DMS153 (cell line): ENCODE results near the gene FLNC.

Experiments
- DNase-seq: peaks from one replicate; lab custom pipeline; 2025; lab: John Stamatoyannopoulos, UW

Gene FLNC

DNA sequence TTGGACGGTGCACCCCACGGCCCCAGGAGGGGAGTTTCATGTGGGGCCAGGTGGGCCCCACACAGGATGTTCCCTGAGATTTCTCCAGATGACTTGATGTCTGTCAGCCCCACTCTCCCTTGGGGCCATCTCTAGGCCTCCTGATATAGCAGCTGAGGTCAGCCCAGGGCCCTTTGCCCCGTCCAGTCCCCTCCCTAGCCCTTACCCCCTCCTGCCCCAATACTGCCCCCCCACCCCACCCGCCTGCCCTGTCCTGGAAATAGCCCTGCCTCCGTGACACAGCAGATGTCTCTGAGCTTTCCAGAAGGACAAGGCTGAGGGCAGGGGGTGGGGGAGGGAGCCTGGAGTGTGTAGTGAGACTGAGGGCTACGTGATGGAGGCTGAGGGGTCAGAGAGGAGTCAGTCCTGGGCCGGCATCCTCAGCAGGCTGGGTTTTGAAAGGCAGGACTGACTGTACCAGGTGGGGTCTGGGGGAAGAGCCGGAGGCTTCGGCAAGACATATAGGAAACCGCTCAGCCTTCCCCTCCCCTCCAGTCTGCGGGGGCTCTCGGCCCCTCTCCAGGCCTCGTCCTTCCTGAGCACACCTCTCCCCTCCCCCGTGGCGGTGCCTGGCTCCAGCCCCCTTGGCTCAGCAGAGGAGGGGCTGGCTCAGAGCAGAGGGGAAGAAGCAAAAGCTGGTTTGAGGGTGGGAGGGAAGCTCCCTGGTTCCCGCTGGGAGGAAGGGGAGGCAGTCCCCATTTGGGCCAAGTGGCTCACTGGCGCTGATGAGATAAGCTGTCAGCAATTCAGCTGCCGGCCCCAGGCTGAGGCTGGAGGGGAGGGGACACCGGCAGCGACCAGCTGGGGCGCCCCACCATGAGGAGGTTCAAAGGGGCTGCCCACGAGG lies 2.0 kb downstream of the FLNC start:
- DNase-seq = no peak

DNA sequence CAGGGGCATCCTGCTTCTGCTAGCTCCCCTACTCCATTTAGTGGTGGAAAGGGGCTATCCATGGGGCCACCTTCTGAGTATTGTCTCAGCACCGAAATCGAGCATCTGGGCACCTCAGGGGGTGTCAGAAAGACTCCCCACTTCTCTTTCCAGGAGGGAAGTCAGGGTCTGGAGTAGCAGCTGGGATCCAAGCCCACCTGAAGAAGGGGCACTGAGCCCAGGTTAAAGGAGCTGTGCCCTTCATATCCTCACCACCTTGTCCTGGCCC lies 2.6 kb downstream of the FLNC start:
- DNase-seq = no peak

DNA sequence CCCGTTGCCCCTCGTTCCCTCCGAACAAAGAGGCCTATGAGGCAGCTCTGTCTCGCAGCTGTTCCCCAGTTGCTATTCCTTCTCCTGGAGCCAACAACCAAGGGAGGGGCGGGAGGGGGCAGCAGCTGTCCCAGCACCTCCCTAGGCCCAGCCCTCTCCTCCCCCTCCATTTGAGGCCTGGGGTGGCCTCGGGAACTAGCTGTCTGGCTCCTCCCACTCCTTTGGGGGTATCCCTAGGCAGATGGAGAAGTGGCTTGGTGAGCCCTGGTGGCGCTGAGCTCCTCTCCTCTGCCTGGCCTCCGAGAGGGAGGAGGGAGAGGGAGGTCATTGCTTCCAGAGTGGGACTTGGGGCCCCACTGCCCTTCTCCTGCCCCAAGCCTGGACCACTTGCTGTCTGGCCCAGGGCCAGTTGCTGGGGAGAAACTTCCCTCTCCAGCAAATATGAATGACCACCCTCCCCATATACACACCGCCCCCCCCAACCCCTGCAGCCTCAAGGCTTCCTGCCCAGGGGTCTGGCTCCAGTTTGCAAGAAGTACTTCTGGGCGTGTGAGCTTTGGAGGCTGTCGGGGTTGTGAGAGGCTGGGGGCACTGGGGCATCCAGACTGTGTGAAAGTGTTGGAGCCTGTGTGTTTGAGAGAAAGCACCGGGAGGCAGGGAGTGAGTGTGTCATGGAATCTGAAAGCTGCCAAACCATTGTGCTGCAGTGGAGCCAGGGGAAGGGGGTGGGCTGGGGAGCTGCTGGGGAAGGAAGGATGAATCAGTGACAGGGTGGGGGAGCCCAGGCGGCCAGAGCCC lies 3.1 kb downstream of the FLNC start:
- DNase-seq = no peak

DNA sequence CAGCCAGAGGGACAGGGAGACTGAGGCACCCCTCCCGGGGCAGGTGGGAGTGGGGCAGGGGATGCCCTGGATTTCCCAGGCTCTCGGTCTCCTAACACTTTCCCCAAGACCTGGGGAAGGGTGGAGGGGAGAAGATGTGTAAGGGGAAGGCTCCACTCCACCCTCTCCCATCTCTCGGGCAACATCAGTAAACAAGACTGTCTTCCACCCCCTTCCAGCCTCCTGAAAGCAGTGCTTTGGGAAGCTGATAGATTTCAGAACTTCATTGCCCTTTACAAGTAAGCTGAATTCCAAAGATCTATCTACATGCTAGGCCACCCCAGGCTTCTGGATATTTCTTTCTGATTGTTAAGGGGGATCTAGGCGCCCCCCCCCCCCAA lies 3.7 kb downstream of the FLNC start:
- DNase-seq = no peak

DNA sequence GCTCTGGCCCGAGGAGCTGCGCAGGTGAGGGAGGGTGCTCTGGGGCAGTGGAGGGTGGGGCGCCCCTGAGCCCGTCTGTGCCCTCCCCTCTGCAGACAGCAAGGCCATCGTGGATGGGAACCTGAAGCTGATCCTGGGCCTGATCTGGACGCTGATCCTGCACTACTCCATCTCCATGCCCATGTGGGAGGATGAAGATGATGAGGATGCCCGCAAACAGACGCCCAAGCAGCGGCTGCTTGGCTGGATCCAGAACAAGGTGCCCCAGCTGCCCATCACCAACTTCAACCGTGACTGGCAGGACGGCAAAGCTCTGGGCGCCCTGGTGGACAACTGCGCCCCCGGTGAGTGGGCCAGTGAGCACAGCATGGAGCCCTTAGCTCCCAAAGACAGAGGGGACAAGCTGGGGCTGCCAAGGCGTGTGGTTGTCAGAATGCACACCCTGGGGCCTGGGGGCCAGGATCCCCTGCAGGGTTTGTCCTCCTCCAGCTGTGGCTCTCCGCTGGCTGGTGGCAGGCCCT lies 5.1 kb downstream of the FLNC start:
- no peak for DNase-seq

DNA sequence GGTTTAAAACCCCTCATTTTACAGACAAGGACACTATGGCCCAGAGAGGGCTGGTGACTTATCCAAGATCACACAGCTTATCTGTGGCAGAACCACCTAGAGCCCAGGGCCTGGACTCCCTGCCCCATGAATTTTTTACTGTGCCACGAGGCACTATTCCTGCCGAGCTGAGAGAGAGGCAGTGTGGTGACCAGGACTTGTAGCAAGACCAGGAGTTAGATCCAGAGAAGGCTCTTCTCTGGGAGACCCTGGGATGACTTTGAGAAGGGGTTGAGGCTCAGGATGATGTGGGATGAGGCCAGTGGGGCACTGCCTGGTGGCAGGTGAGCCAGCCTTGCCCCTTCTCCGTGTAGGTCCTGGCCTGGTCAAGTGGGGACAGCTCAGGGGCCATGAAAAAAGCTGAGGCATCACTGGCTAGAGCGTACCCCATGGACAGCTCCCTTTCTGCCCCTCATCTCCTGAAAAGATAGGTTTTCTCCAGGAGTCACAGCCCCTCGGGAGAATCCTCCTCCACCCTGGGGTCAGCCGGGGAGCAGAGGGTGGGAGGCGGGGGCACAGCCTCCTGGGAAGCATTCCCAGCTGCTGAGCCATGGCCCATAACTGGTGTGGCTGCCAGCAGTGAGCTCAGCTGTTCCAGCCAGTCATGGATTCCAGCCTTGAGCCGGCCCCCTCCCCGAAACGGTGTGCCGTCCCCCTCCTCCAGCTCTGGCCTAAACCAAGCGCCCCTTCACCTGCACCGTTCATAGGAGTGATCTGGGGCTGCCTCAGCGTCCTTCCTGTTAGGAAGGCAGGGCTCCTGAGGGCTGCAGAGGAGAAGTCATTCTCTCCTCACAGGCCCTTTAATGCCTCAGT lies 5.8 kb downstream of the FLNC start:
- DNase-seq = no peak

DNA sequence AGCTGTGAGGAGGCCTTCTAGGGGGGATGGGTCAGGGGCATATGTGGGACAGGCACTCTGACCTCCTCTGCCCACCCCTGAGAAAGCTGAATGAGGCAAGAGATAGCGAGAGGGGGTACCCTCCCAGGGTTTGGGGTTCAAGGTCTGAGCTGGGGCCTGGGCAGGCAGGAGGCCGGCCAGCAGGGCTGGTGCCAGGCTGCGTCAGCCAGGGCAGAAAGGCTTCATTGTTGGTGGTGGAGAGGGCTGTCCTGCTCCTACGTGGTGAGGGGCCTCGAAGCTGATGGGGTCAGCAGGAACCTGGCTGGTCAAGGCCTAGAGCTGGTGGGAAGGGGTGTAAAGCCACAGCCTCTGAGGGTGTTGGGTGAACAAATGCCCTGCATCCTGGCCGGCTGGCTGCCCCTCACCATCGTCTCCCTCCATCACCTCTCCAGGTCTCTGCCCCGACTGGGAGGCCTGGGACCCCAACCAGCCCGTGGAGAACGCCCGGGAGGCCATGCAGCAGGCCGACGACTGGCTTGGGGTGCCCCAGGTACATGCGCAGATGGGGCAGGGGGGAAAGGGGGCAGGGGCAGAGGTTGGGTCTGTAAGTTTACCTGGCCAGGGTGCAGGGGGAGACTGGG lies 6.6 kb downstream of the FLNC start:
- no peak for DNase-seq

DNA sequence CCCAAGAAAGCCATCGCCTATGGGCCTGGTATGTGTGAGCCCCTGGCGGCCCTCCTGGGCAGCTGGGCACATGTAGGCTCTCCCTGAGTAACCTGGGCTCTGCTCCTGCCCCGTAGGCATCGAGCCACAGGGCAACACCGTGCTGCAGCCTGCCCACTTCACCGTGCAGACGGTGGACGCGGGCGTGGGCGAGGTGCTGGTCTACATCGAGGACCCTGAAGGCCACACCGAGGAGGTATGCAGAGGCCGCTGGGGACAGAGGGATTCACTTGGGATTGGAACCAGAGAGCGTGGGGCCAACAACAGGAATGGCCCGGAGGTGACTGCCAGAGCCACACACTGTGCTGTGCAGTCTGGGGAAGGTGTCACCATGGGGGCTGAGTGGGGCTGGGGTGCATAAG lies 7.3 kb downstream of the FLNC start:
- no peak for DNase-seq

DNA sequence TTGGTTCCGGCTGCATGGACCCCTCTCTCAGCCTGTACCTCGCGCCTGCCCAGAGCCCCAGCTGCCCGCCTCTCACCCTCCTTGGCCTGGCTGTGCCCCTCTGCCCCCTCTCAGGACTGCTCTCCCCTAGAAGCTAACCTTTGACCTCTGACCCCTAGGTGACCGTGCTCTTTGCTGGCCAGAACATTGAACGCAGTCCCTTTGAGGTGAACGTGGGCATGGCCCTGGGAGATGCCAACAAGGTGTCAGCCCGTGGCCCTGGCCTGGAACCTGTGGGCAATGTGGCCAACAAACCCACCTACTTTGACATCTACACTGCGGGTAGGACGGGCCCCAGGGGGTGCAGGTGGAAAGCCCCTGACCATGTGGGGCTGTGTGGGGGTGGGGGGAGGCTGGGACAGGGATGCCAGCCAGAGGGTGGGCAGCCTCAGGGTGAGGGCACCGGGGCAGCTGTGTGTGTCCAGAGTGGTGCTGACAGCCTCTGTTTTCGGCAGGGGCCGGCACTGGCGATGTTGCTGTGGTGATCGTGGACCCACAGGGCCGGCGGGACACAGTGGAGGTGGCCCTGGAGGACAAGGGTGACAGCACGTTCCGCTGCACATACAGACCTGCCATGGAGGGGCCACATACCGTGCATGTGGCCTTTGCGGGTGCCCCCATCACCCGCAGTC lies 8.0 kb downstream of the FLNC start:
- DNase-seq = no peak

DNA sequence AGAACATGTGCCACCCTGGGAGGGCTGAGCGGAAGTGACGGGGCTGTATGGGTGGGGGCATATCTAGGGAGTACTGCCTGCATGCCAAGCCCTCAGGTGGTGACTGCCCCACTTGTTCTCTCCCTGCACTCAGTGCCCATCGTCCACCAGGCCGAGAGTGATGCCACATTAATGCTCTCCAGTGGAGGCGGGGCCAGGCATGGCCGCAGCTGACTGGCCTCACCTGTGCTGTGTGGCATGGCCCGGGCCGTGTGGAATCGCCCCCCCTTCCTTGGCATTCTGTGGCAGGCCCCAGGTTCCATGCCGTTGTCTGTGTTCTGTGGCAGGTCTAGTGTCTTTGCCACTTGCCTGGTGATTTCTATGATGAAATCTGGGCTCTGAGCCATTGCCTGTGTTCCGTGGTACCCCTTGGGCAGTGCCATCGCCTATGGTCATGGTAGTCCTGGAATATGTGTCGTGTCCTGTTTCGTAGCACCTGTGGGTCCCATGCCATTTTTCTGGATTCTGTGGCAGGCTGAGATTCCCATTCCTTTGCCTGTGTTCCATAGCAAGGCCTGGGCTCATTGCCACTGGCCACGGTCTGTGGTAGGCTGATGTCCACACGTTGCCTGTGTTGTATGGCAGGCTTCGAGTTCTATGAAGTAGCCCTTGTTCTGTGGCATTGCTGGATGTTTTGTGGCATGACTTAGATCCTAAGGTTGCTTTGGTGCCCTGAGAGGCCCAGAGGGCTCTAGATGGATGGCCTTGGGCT lies 8.9 kb downstream of the FLNC start:
- no peak for DNase-seq

DNA sequence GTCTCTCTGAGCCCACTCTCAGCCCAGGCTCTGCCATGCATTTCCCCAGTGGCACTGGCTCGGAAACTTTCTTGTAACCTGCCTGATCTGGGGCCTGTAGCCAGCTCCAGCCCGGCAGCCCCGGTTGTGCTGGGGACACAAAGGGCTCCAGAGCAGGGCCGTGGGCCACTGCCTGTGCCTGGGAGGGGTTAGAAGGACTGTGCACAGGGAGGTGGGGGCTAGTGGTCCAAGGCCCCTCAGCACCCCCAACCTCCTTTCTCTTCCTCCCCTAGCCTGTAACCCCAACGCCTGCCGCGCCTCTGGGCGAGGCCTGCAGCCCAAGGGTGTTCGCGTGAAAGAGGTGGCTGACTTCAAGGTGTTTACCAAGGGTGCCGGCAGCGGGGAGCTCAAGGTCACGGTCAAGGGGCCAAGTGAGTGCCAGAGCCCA lies 9.6 kb downstream of the FLNC start:
- DNase-seq = no peak

DNA sequence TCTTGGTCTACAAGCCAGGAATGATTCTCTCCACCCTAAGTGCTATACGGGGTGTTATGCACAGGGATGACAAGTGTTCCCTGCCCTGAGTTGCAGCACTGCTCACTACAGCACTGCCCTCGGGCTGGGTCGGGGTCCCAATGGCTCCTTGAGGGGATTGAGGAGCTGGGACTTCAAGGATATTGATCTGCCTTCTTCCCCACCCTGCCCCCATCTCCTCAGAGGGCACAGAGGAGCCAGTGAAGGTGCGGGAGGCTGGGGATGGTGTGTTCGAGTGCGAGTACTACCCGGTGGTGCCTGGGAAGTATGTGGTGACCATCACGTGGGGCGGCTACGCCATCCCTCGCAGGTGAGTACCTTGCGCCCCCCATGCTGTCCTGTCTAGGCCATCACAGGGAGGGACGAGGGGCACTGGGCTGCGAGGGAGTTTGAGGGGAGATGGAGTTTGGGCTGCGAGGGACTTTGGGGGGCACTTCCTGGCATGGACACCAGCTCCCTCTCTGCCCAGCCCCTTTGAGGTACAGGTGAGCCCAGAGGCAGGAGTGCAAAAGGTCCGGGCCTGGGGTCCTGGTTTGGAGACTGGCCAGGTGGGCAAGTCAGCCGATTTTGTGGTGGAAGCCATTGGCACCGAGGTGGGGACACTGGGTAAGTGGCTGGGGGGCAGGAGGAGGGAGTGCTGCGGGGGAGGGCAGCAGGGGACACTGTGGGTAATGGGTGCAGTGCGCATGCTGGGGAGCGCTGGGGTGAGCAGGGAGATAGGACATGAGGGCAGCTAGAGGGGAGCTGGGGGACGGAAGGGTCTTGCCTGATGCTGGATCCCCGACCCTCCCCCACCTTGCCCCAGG lies 10.3 kb downstream of the FLNC start:
- DNase-seq = no peak

DNA sequence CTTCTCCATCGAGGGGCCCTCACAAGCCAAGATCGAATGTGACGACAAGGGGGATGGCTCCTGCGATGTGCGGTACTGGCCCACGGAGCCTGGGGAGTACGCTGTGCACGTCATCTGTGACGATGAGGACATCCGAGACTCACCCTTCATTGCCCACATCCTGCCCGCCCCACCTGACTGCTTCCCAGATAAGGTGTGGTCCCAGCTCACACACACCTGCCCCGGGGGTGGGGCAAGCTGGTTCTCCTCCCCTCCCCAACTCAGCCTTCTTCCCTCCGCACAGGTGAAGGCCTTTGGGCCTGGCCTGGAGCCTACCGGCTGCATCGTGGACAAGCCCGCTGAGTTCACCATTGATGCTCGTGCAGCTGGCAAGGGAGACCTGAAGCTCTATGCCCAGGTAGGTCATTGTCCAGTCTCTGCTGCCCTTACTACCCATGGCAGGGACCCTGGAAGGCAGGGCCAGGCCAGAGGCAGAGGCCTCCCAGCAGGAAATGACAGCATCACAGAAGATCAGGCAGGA lies 11.0 kb downstream of the FLNC start:
- DNase-seq = peak; percentile 45

DNA sequence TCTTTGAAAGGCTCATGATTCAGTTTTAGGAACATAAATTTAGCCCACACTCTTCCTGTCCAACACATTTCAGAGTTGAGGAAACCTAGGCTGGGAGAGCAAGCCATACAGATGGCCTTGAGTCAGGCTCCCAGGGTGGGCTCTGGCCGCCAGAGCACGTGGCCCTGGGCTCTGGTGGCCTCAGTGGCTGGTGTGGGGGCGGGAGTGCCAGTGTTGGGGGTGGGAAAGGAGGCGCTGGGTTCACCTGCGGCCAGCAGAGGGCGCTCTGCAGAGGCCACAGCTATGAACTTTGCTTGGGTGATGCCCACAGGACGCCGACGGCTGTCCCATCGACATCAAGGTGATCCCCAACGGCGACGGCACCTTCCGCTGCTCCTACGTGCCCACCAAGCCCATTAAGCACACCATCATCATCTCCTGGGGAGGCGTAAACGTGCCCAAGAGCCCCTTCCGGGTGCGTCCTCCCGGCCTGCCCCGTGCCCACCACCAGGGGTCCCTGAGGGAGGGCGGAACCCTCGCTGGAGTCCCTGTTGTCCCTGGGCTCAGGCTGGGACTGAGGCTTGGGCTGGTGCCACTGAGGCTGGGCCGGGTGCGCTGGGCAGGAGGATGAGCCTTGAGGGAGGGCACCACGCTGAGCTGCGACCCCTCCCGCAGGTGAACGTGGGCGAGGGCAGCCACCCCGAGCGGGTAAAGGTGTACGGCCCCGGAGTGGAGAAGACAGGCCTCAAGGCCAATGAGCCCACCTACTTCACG lies 11.9 kb downstream of the FLNC start:
- DNase-seq = peak; percentile 37

DNA sequence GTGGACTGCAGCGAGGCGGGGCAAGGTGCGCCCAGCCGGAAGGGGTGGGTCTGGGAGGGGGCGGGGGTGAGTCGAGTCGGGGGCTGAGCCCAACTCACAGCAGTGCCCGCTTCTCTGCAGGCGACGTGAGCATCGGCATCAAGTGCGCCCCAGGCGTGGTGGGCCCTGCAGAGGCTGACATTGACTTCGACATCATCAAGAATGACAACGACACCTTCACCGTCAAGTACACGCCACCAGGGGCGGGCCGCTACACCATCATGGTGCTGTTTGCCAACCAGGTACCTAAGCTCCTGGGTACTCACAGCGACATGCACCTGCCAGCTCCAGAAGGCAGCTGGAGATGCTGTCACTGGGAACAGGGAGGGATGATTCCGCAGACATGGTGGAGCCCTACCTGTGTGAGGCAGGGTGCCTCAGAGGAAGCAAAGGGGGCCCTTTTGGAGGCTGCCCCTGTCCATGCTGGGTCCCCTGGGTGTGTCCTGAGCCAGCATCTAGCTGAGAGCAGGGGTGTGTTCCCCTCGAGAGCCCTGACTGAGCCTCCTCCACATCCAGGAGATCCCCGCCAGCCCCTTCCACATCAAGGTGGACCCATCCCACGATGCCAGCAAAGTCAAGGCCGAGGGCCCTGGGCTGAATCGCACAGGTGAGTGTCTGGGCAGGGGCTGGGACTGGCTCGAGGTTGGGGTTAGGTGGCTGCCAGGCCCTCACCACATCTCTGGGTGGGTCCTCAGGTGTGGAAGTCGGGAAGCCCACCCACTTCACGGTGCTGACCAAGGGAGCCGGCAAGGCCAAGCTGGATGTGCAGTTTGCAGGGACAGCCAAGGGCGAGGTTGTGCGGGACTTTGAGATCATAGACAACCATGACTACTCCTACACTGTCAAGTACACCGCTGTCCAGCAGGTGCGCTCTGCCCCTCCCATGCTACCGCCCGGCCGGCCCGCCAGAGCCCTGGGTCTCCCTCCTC lies 12.8 kb downstream of the FLNC start:
- peak; percentile 37 for DNase-seq

DNA sequence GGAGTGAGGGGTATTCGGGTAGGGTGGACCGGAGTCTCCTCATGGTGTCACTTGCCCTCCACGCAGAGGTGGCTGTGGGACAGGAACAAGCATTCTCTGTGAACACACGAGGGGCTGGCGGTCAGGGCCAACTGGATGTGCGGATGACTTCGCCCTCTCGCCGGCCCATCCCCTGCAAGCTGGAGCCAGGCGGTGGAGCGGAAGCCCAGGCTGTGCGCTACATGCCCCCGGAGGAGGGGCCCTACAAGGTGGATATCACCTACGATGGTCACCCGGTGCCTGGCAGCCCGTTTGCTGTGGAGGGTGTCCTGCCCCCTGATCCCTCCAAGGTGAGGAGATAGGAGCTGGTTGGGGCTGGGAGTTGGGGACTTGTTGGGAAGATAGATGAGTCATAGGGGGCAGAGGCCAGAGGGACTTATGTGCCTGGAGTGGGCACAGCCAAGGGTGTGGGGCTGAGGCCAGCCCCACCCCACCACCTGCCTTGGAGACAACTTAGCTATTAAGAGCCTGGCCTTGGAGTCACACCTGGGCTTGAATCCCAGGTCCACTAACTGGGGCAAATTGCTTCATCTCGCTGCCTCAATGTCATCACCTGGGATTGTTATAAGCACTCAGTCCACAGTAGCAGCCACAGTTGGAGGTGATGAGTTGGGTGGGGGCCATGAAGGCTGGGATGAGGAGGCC lies 13.9 kb downstream of the FLNC start:
- DNase-seq = no peak

DNA sequence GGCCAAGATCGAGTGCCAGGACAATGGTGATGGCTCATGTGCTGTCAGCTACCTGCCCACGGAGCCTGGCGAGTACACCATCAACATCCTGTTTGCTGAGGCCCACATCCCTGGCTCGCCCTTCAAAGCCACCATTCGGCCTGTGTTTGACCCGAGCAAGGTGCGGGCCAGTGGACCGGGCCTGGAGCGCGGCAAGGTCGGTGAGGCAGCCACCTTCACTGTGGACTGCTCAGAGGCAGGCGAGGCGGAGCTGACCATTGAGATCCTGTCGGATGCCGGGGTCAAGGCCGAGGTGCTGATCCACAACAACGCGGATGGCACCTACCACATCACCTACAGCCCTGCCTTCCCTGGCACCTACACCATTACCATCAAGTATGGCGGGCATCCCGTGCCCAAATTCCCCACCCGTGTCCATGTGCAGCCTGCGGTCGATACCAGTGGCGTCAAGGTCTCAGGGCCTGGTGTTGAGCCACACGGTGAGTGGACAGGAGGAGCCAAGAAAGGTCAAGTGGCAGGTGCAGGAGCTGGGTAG lies 14.6 kb downstream of the FLNC start:
- DNase-seq = no peak
